Neural progenitor cell (in vitro differentiated cells): ENCODE measurements around the gene CPHXL. TPM values are rescaled to one million over a fixed set of nuclear protein-coding genes. Genes with fewer than 3 reads are reported as not detected.

ENCODE experiments used
- DNase-seq: peaks from one replicate; pipeline ENCODE4 v3.0.0-alpha.2; 2016; ENCODE audit warnings: low spot score
- H2AFZ ChIP-seq: fragments of 200-600 bp; sonication (generic); replicated peaks from 2 replicates; pipeline ENCODE4 v1.6.1; 2016; ENCODE audit warnings: antibody characterized with exemption
- H3F3A ChIP-seq: fragments of 200-600 bp; sonication (generic); 2 replicates; pipeline ENCODE4 v1.6.1; 2016; ENCODE audit warnings: antibody characterized with exemption, low read depth
- H3K27ac ChIP-seq: fragments of 200-600 bp; sonication (generic); 2 replicates; pipeline ENCODE4 v1.5.1; 2016; ENCODE audit warnings: mild to moderate bottlenecking
- H3K27me3 ChIP-seq: fragments of 200-600 bp; sonication (generic); 2 replicates; pipeline ENCODE4 v1.6.1; 2016; ENCODE audit warnings: mild to moderate bottlenecking, moderate library complexity
- H3K36me3 ChIP-seq: fragments of 200-600 bp; sonication (generic); 2 replicates; pipeline ENCODE4 v1.5.1; 2016
- H3K4me1 ChIP-seq: fragments of 200-600 bp; sonication (generic); 2 replicates; pipeline ENCODE4 v1.6.1; 2016; ENCODE audit warnings: mixed run types
- H3K4me2 ChIP-seq: fragments of 200-600 bp; sonication (generic); 2 replicates; pipeline ENCODE4 v1.6.1; 2016
- H3K4me3 ChIP-seq: fragments of 200-600 bp; sonication (generic); 2 replicates; pipeline ENCODE4 v1.5.1; 2016
- H3K79me2 ChIP-seq: fragments of 200-600 bp; sonication (generic); 2 replicates; pipeline ENCODE4 v1.6.1; 2016; ENCODE audit warnings: low read depth
- H3K9ac ChIP-seq: fragments of 200-600 bp; sonication (generic); 2 replicates; pipeline ENCODE4 v1.6.1; 2016
- H3K9me3 ChIP-seq: fragments of 200-600 bp; sonication (generic); 2 replicates; pipeline ENCODE4 v1.5.1; 2016; ENCODE audit warnings: low read depth
- H4K20me1 ChIP-seq: fragments of 200-600 bp; sonication (generic); 2 replicates; pipeline ENCODE4 v1.6.1; 2016; ENCODE audit warnings: low read depth
- H3K27ac Mint-ChIP-seq: 3 replicates; pipeline ENCODE4 v1.8.0; 2021; ENCODE audit warnings: mixed read lengths
- H3K27me3 Mint-ChIP-seq: 2 replicates; pipeline ENCODE4 v1.8.0; 2022; ENCODE audit warnings: low read depth, mild to moderate bottlenecking, inconsistent platforms, moderate library complexity, mixed read lengths; ENCODE audit not compliant: insufficient read depth
- H3K36me3 Mint-ChIP-seq: 3 replicates; pipeline ENCODE4 v1.8.0; 2021; ENCODE audit warnings: mixed read lengths
- H3K4me1 Mint-ChIP-seq: 3 replicates; pipeline ENCODE4 v1.8.0; 2021; ENCODE audit warnings: mixed read lengths
- H3K4me3 Mint-ChIP-seq: 3 replicates; pipeline ENCODE4 v1.8.0; 2021; ENCODE audit warnings: mild to moderate bottlenecking, moderate library complexity, mixed read lengths
- H3K9me3 Mint-ChIP-seq: 3 replicates; pipeline ENCODE4 v1.8.0; 2020; ENCODE audit warnings: mixed read lengths
- CTCF ChIP-seq: fragments of 200-600 bp; sonication (generic); IDR thresholded peaks from 2 replicates; pipeline ENCODE4 v1.5.1; 2017; ENCODE audit warnings: antibody characterized with exemption, mild to moderate bottlenecking
- EZH2 ChIP-seq: fragments of 200-600 bp; sonication (generic); IDR thresholded peaks from 2 replicates; pipeline ENCODE4 v1.6.1; 2017; ENCODE audit warnings: antibody characterized with exemption, mild to moderate bottlenecking, moderate library complexity
- EZH2phosphoT487 ChIP-seq: fragments of 200-600 bp; sonication (generic); IDR thresholded peaks from 2 replicates; pipeline ENCODE4 v1.6.1; 2017; ENCODE audit warnings: antibody characterized with exemption
- total RNA-seq: library from RNA; depleted of rRNA; stranded (reverse); fragments of >200 nt; gene quantifications from 2 replicates; pipeline ENCODE4 v1.2.3, GENCODE V29; 2015; ENCODE audit warnings: low replicate concordance

Gene CPHXL
- total RNA-seq, 1 donor from 2014 or later: not detected

- Histone ChIP-seq H3F3A (no peaks in the 10 kb centered on the region), H3K9ac (no peak overlapping the region), H3K4me2 (no peak overlapping the region), H3K36me3 (no peaks in the 10 kb centered on the region), H3K79me2 (no peaks in the 10 kb centered on the region), H3K4me1 (peaks cover 4% of the 10 kb centered on the region), H3K9me3 (no peaks in the 10 kb centered on the region), H4K20me1 (no peaks in the 10 kb centered on the region), H3K27me3 (no peaks in the 10 kb centered on the region), H3K4me3 (no peak overlapping the region), H3K27ac (no peak overlapping the region), H2AFZ (no peak overlapping the region)
- TF ChIP-seq CTCF (no peak), EZH2 (no peak), EZH2phosphoT487 (no peak)
- H3K4me3 Mint-ChIP-seq: no peak overlapping the region
- no peak for DNase-seq
- H3K27me3 Mint-ChIP-seq: peaks cover 2% of the 10 kb centered on the region
- peaks cover 5% of the 10 kb centered on the region for H3K4me1 Mint-ChIP-seq
- H3K27ac Mint-ChIP-seq: no peak overlapping the region
- H3K36me3 Mint-ChIP-seq: no peaks in the 10 kb centered on the region
- peaks cover 5% of the 10 kb centered on the region for H3K9me3 Mint-ChIP-seq
Observed at GRCh38 chr16:75702242-75702641, 24.0 kb downstream of the CPHXL start.

- peaks cover 3% of the 10 kb centered on the region for H3K9me3 Mint-ChIP-seq
- no peak within 1 kb of the TSS for H3K27ac Mint-ChIP-seq
- H3K36me3 Mint-ChIP-seq: no peaks in the 10 kb centered on the region
Observed at GRCh38 chr16:75701361-75701760, 24.9 kb downstream of the CPHXL start, which contains the start of gene DUXB. Gene DUXB (minus strand): TSS chr16:75701461. CDS start chr16:75701418, 43 bp downstream.

GRCh38 chr16:75697571-75697970 lies 28.7 kb downstream of the CPHXL start:
- H3K27me3 ChIP-seq: no peaks in the 10 kb centered on the region
- no peak overlapping the region for H3K9ac ChIP-seq
- no peaks in the 10 kb centered on the region for H3K79me2 ChIP-seq
- H3K4me1 ChIP-seq: no peaks in the 10 kb centered on the region
- TF ChIP-seq EZH2: no peak
- no peak for TF ChIP-seq EZH2phosphoT487
- TF ChIP-seq CTCF: no peak
- no peak overlapping the region for H3K27ac ChIP-seq
- no peak overlapping the region for H3K27ac Mint-ChIP-seq
- no peaks in the 10 kb centered on the region for H3K36me3 Mint-ChIP-seq
- no peaks in the 10 kb centered on the region for H3K27me3 Mint-ChIP-seq
- no peaks in the 10 kb centered on the region for H3K9me3 ChIP-seq
- H3F3A ChIP-seq: no peaks in the 10 kb centered on the region
- no peaks in the 10 kb centered on the region for H4K20me1 ChIP-seq
- H3K4me3 ChIP-seq: no peak overlapping the region
- no peak overlapping the region for H3K4me3 Mint-ChIP-seq
- H3K4me1 Mint-ChIP-seq: peaks cover 5% of the 10 kb centered on the region
- H3K9me3 Mint-ChIP-seq: no peaks in the 10 kb centered on the region
- no peak for DNase-seq
- H3K4me2 ChIP-seq: no peak overlapping the region
- H2AFZ ChIP-seq: no peak overlapping the region
- no peaks in the 10 kb centered on the region for H3K36me3 ChIP-seq

More at GRCh38 chr16:75701361-75701760, 24.9 kb downstream of the CPHXL start, which contains the start of gene DUXB:
- DNase-seq: no peak
- Mint-ChIP-seq H3K4me1 (peaks cover 5% of the 10 kb centered on the region), H3K4me3 (no peak within 1 kb of the TSS), H3K27me3 (no peaks in the 10 kb centered on the region)
- no peaks in the 10 kb centered on the region for H3F3A ChIP-seq
- no peak within 1 kb of the TSS for H3K27ac ChIP-seq
- H3K79me2 ChIP-seq: no peaks in the 10 kb centered on the region
- no peaks in the 10 kb centered on the region for H3K36me3 ChIP-seq
- no peak within 1 kb of the TSS for H3K4me3 ChIP-seq
- H4K20me1 ChIP-seq: no peaks in the 10 kb centered on the region
- no peak within 1 kb of the TSS for H3K9ac ChIP-seq
- H3K4me2 ChIP-seq: no peak within 1 kb of the TSS
- no peaks in the 10 kb centered on the region for H3K27me3 ChIP-seq
- TF ChIP-seq EZH2phosphoT487 (no peak), CTCF (no peak), EZH2 (no peak)
- H3K4me1 ChIP-seq: peaks cover 4% of the 10 kb centered on the region
- no peak within 1 kb of the TSS for H2AFZ ChIP-seq
- H3K9me3 ChIP-seq: no peaks in the 10 kb centered on the region
